GM12878 (cell line): ENCODE results near the gene RNU5B-1. TPM values are rescaled to one million over a fixed set of nuclear protein-coding genes. Genes with fewer than 3 reads are reported as not detected.

ENCODE experiments used
- ATAC-seq: fragments of 200-7000 bp; cut with Tn5 transposase; 3 replicates; pipeline ENCODE4 v1.9.1; 2020; ENCODE audit warnings: mild to moderate bottlenecking, moderate library complexity
- BruUV-seq: library from RNA; stranded (reverse); fragments of 400-500 nt; replicated peaks from 2 replicates; lab custom pipeline; 2021; lab: Mats Ljungman, UMichigan
- CTCF ChIA-PET: fragments of 300-600 bp; sonication (Branson Sonifier 250); formaldehyde crosslinking; extraction: SDS; loops from one replicate; lab custom pipeline; 2021; ENCODE audit warnings: inconsistent platforms; lab: Yijun Ruan, JAX
- POLR2A ChIA-PET: fragments of 350-600 bp; formaldehyde crosslinking; extraction: SDS; loops from one replicate; lab custom pipeline; 2021; ENCODE audit warnings: inconsistent platforms; lab: Charles Lee
- RAD21 ChIA-PET: fragments of 300-600 bp; sonication (Branson Sonifier 250); formaldehyde crosslinking; loops from one replicate; lab custom pipeline; 2023; ENCODE audit warnings: antibody characterized with exemption; ENCODE audit not compliant: unreplicated experiment; lab: Charles Lee
- SMC1A ChIA-PET: fragments of 300-600 bp; sonication (Branson Sonifier 250); formaldehyde crosslinking; loops from one replicate; lab custom pipeline; 2023; ENCODE audit not compliant: unreplicated experiment, uncharacterized antibody; lab: Charles Lee
- DNase-seq: peaks from one replicate; pipeline ENCODE4 v3.0.0-alpha.2; 2011; ENCODE audit warnings: low read depth, low spot score
- FAIRE-seq: peaks from 3 replicates; lab custom pipeline; 2011; peaks lifted over from hg19 to GRCh38; lab: Jason Lieb, UNC
- H2AFZ ChIP-seq: 2 replicates; pipeline ENCODE4 v1.6.0; 2011; ENCODE audit warnings: low read depth, low read length, control low read depth; ENCODE audit not compliant: control insufficient read depth
- H3K27ac ChIP-seq: 2 replicates; pipeline ENCODE4 v1.5.1; 2011; ENCODE audit warnings: control low read depth; ENCODE audit not compliant: control insufficient read depth, insufficient read depth
- H3K27me3 ChIP-seq, 2 experiments: replicated peaks in 1 of 2; 2 replicates each; pipeline versions ENCODE4 v1.6.0 to v1.6.1; 2011; ENCODE audit warnings: low read length in 1 of 2; ENCODE audit not compliant: control insufficient read depth in 2 of 2, insufficient read depth in 2 of 2
- H3K36me3 ChIP-seq, 2 experiments: 2 replicates each; pipeline ENCODE4 v1.5.1; 2011; ENCODE audit warnings: low read length in 1 of 2; ENCODE audit not compliant: control insufficient read depth in 2 of 2, insufficient read depth in 2 of 2
- H3K4me1 ChIP-seq: 2 replicates; pipeline ENCODE4 v1.6.1; 2011; ENCODE audit warnings: mild to moderate bottlenecking, low read length, moderate library complexity, mixed read lengths; ENCODE audit not compliant: control insufficient read depth, insufficient read depth
- H3K4me2 ChIP-seq: 2 replicates; pipeline ENCODE4 v1.6.0; 2011; ENCODE audit warnings: control low read depth; ENCODE audit not compliant: control insufficient read depth, insufficient read depth
- H3K4me3 ChIP-seq: fragments of 200-600 bp; sonication (generic); 2 replicates; pipeline ENCODE4 v1.5.1; 2016
- H3K79me2 ChIP-seq: 2 replicates; pipeline ENCODE4 v1.6.0; 2011; ENCODE audit warnings: low read length; ENCODE audit not compliant: control insufficient read depth, insufficient read depth
- H3K9ac ChIP-seq: 2 replicates; pipeline ENCODE4 v1.8.0; 2011; ENCODE audit warnings: low read length, control low read depth, mixed read lengths; ENCODE audit not compliant: control insufficient read depth, insufficient read depth
- H3K9me3 ChIP-seq: replicated peaks from 3 replicates; pipeline ENCODE4 v1.5.1; 2011; ENCODE audit warnings: mild to moderate bottlenecking, low read length; ENCODE audit not compliant: control insufficient read depth, insufficient read depth
- H4K20me1 ChIP-seq: 2 replicates; pipeline ENCODE4 v1.6.0; 2011; ENCODE audit not compliant: control insufficient read depth, insufficient read depth
- BCL11A ChIP-seq: IDR thresholded peaks from 2 replicates; pipeline ENCODE4 v1.6.1; 2011; ENCODE audit warnings: low read depth, low read length
- BMI1 ChIP-seq: fragments of 450-650 bp; IDR thresholded peaks from 2 replicates; pipeline ENCODE4 v1.6.1; 2016; ENCODE audit warnings: mild to moderate bottlenecking, moderate library complexity, borderline replicate concordance
- CHD2 ChIP-seq: IDR thresholded peaks from 2 replicates; pipeline ENCODE4 v1.6.1; 2011; ENCODE audit warnings: low read depth, low read length, improper control_type of control experiment, borderline replicate concordance
- ESRRA ChIP-seq: IDR thresholded peaks from 2 replicates; pipeline ENCODE4 v1.6.1; 2012; ENCODE audit warnings: mild to moderate bottlenecking, low read length, improper control_type of control experiment
- EZH2 ChIP-seq: IDR thresholded peaks from 2 replicates; pipeline ENCODE4 v1.6.1; 2012; ENCODE audit warnings: low read depth, mild to moderate bottlenecking, control low read depth, inconsistent platforms, low read length, borderline replicate concordance; ENCODE audit not compliant: control insufficient read depth
- FOS ChIP-seq: IDR thresholded peaks from 3 replicates; pipeline ENCODE4 v1.6.1; 2011; ENCODE audit warnings: borderline replicate concordance; ENCODE audit not compliant: insufficient read length; ENCODE audit errors: extremely low read depth
- HDGF ChIP-seq: fragments of 450-650 bp; IDR thresholded peaks from 2 replicates; pipeline ENCODE4 v1.6.1; 2016; ENCODE audit warnings: antibody characterized with exemption
- JUNB ChIP-seq: IDR thresholded peaks from 2 replicates; pipeline ENCODE4 v1.6.1; 2016; ENCODE audit warnings: antibody characterized with exemption, mild to moderate bottlenecking
- MYC ChIP-seq: IDR thresholded peaks from 2 replicates; pipeline ENCODE4 v1.6.1; 2011; ENCODE audit warnings: mild to moderate bottlenecking, low read length, moderate library complexity, inconsistent platforms; ENCODE audit not compliant: insufficient read depth, insufficient replicate concordance, insufficient read length, severe bottlenecking
- RAD51 ChIP-seq: fragments of 450-650 bp; IDR thresholded peaks from 2 replicates; pipeline ENCODE4 v1.6.1; 2016; ENCODE audit warnings: moderate library complexity, mild to moderate bottlenecking, inconsistent platforms
- TAF1 ChIP-seq: IDR thresholded peaks from 2 replicates; pipeline ENCODE4 v1.6.1; 2011; ENCODE audit warnings: mild to moderate bottlenecking, low read depth, low read length, borderline replicate concordance
- YBX1 ChIP-seq: fragments of 450-650 bp; IDR thresholded peaks from 2 replicates; pipeline ENCODE4 v1.6.1; 2016; ENCODE audit warnings: antibody characterized with exemption
- ZNF384 ChIP-seq: IDR thresholded peaks from 2 replicates; pipeline ENCODE4 v1.6.1; 2012; ENCODE audit warnings: low read depth, mild to moderate bottlenecking, low read length, improper control_type of control experiment, borderline replicate concordance
- WGBS: methylation state at CpG from one replicate; pipeline ENCODE4 v1.1.6; 2016; ENCODE audit warnings: low lambda C conversion rate; ENCODE audit not compliant: insufficient replicate concordance, insufficient coverage; ENCODE audit errors: missing lambda C conversion rate; 5-methylcytosine and 5-hydroxymethylcytosine counted together
- in situ Hi-C: fragments of 300-500 bp; cut with MboI; formaldehyde crosslinking; loops from 9 replicates; pipeline ENCODE4 v1.14.3; 2018; ENCODE audit warnings: mixed read lengths
- intact Hi-C: fragments of 100-400 bp; cut with micrococcal nuclease; formaldehyde crosslinking; loops from one replicate; pipeline ENCODE4 v1.14.2; 2022; ENCODE audit not compliant: unreplicated experiment
- polyA plus RNA-seq, 11 experiments: library from polyadenylated mRNA; depleted of rRNA in 4 of 11; unstranded in 6 of 11; stranded (reverse) in 5 of 11; fragments of >200 nt; fragmentation: Nextera tagmentation in 4 of 11; fragmentation: Illumina TruSeq in 1 of 11; extraction: Ambion mirVana in 4 of 11; extraction: Trizol in 1 of 11; gene quantifications; 1 replicate in 1 of 11; 2 replicates in 10 of 11; pipeline versions ENCODE4 v1.2.1 to v1.2.3, GENCODE V29; 2011 to 2016; ENCODE audit warnings: inconsistent platforms in 2 of 11, missing spikeins in 2 of 11, low read depth in 1 of 11
- total RNA-seq, 4 experiments: library from RNA; depleted of rRNA in 3 of 4; stranded (reverse); fragments of >200 nt in 3 of 4; fragmentation: Illumina TruSeq in 1 of 4; extraction: Trizol in 1 of 4; gene quantifications; 2 replicates each; pipeline versions ENCODE4 v1.2.1 to v1.2.3, GENCODE V29; 2013 to 2021
- TF ChIP-seq, protein P1 (sequence below): fragments of 450-650 bp; IDR thresholded peaks from 2 replicates; pipeline ENCODE4 v1.6.1; 2017; ENCODE audit warnings: borderline replicate concordance
- TF ChIP-seq, protein P2 (sequence below): fragments of 450-650 bp; IDR thresholded peaks from 2 replicates; pipeline ENCODE4 v1.6.1; 2018; ENCODE audit warnings: mild to moderate bottlenecking, low read depth, moderate library complexity; ENCODE audit not compliant: partially characterized antibody
- TF ChIP-seq, protein P3 (sequence below): fragments of 150-350 bp; IDR thresholded peaks from 2 replicates; pipeline ENCODE4 v1.6.1; 2016; ENCODE audit warnings: low read depth, low read length

Gene RNU5B-1
- total and polyA plus RNA-seq, 10 of the 15 experiments (the other 5 are each of a cell fraction or from before 2014, with no cell fraction given) = 19.1 TPM; not detected in 9

DNA sequence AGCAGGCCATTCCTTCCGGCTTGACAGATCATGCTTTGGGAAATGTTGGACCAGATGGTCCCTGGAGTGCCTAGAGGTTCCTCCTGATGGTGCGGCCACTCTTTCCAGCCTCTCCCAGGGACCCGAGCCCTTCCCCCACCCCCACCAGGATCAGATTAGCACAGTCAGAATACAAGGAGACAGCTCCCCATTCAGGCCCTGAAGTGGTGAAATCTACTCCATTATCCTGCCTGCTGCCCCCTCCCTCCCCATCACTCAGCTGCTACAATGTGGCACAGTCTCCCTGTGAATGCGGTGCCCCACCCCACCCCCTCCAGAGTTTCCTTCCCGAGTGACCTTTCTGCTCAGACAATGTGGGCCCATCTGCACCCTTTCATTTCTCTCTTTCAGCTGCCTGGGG lies 29.4 kb downstream of the RNU5B-1 start:
- H3K27ac ChIP-seq = no peak overlapping the region
- intact Hi-C loops (no loop called here), in situ Hi-C loops (no loop called here)
- no peaks in the 10 kb centered on the region for H3K79me2 ChIP-seq
- H3K9ac ChIP-seq = no peak overlapping the region
- H3K4me2 ChIP-seq = no peak overlapping the region
- H4K20me1 ChIP-seq = no peaks in the 10 kb centered on the region
- no peaks in the 10 kb centered on the region for H3K9me3 ChIP-seq
- ATAC-seq (no peak), DNase-seq (no peak), FAIRE-seq (no peak)
- ChIA-PET POLR2A (no interaction called here), RAD21 (interaction anchor here (0.5 kb wide), 1 partner anchor 40 kb away, joined by 4 read pairs; no protein-coding TSS in a partner anchor), SMC1A (no interaction called here), CTCF (interaction anchor here (1.3 kb wide), 1 partner anchor 52 kb away, joined by 3 read pairs; no protein-coding TSS in a partner anchor)
- peaks cover 6% of the 10 kb centered on the region for H3K4me1 ChIP-seq
- H3K4me3 ChIP-seq = no peak overlapping the region
- TF ChIP-seq, protein P1, sequence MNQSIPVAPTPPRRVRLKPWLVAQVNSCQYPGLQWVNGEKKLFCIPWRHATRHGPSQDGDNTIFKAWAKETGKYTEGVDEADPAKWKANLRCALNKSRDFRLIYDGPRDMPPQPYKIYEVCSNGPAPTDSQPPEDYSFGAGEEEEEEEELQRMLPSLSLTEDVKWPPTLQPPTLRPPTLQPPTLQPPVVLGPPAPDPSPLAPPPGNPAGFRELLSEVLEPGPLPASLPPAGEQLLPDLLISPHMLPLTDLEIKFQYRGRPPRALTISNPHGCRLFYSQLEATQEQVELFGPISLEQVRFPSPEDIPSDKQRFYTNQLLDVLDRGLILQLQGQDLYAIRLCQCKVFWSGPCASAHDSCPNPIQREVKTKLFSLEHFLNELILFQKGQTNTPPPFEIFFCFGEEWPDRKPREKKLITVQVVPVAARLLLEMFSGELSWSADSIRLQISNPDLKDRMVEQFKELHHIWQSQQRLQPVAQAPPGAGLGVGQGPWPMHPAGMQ = no peak
- no peak for TF ChIP-seq RAD51
- TF ChIP-seq MYC = no peak
- TF ChIP-seq HDGF = no peak
- no peak for TF ChIP-seq BCL11A
- TF ChIP-seq ZNF384 = no peak
- no peak for TF ChIP-seq EZH2
- TF ChIP-seq JUNB = no peak
- no peak for TF ChIP-seq BMI1
- TF ChIP-seq CHD2 = no peak
- TF ChIP-seq, protein P2, sequence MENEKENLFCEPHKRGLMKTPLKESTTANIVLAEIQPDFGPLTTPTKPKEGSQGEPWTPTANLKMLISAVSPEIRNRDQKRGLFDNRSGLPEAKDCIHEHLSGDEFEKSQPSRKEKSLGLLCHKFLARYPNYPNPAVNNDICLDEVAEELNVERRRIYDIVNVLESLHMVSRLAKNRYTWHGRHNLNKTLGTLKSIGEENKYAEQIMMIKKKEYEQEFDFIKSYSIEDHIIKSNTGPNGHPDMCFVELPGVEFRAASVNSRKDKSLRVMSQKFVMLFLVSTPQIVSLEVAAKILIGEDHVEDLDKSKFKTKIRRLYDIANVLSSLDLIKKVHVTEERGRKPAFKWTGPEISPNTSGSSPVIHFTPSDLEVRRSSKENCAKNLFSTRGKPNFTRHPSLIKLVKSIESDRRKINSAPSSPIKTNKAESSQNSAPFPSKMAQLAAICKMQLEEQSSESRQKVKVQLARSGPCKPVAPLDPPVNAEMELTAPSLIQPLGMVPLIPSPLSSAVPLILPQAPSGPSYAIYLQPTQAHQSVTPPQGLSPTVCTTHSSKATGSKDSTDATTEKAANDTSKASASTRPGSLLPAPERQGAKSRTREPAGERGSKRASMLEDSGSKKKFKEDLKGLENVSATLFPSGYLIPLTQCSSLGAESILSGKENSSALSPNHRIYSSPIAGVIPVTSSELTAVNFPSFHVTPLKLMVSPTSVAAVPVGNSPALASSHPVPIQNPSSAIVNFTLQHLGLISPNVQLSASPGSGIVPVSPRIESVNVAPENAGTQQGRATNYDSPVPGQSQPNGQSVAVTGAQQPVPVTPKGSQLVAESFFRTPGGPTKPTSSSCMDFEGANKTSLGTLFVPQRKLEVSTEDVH = no peak
- TF ChIP-seq, protein P3, sequence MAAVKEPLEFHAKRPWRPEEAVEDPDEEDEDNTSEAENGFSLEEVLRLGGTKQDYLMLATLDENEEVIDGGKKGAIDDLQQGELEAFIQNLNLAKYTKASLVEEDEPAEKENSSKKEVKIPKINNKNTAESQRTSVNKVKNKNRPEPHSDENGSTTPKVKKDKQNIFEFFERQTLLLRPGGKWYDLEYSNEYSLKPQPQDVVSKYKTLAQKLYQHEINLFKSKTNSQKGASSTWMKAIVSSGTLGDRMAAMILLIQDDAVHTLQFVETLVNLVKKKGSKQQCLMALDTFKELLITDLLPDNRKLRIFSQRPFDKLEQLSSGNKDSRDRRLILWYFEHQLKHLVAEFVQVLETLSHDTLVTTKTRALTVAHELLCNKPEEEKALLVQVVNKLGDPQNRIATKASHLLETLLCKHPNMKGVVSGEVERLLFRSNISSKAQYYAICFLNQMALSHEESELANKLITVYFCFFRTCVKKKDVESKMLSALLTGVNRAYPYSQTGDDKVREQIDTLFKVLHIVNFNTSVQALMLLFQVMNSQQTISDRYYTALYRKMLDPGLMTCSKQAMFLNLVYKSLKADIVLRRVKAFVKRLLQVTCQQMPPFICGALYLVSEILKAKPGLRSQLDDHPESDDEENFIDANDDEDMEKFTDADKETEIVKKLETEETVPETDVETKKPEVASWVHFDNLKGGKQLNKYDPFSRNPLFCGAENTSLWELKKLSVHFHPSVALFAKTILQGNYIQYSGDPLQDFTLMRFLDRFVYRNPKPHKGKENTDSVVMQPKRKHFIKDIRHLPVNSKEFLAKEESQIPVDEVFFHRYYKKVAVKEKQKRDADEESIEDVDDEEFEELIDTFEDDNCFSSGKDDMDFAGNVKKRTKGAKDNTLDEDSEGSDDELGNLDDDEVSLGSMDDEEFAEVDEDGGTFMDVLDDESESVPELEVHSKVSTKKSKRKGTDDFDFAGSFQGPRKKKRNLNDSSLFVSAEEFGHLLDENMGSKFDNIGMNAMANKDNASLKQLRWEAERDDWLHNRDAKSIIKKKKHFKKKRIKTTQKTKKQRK = no peak
- no peak for TF ChIP-seq FOS
- no peak for TF ChIP-seq TAF1
- no peak for TF ChIP-seq ESRRA
- TF ChIP-seq YBX1 = no peak
- no peaks in the 10 kb centered on the region for H3K36me3 ChIP-seq
- BruUV-seq = no TSS peak
- no peaks in the 10 kb centered on the region for H3K27me3 ChIP-seq
- H2AFZ ChIP-seq = no peak overlapping the region
- WGBS = 27% methylated on average over 5 of the region's 5 CpGs
